Posterior vena cava (tissue), 2 donors: Measurements from ENCODE around the gene C1D. TPM values are rescaled to one million over a fixed set of nuclear protein-coding genes. Genes with fewer than 3 reads are reported as not detected.
"Not testable (repeated sequence)": the region's sequence is repeated elsewhere in the genome, so short reads cannot be mapped to it uniquely, and the experiment has no call there.

ENCODE experiments used
- DNase-seq: peaks from one replicate; pipeline ENCODE4 v3.0.0-alpha.2; 2020; ENCODE audit warnings: low spot score
- intact Hi-C, 2 donors: fragments of 100-400 bp; cut with DNase I; formaldehyde crosslinking; loops; one replicate each; pipeline versions ENCODE4 v1.14.1 to v1.14.2; 2022 to 2023
- total RNA-seq, 2 donors: library from RNA; stranded (reverse); fragmentation: NEBNext Ultra II Directional; extraction: Animal tissue kit (Norgen Biotek cat#: 25700); gene quantifications; one replicate each; pipeline ENCODE4 v1.2.1, GENCODE V29; 2021
- donor health status: DM: yes; HTN: yes; CAD: no.
- donor health status: DM: yes; HTN: yes; CAD: no.

C1D gene
- total RNA-seq, 2 donors from 2014 or later, result 18.9 to 21.8 TPM

DNA sequence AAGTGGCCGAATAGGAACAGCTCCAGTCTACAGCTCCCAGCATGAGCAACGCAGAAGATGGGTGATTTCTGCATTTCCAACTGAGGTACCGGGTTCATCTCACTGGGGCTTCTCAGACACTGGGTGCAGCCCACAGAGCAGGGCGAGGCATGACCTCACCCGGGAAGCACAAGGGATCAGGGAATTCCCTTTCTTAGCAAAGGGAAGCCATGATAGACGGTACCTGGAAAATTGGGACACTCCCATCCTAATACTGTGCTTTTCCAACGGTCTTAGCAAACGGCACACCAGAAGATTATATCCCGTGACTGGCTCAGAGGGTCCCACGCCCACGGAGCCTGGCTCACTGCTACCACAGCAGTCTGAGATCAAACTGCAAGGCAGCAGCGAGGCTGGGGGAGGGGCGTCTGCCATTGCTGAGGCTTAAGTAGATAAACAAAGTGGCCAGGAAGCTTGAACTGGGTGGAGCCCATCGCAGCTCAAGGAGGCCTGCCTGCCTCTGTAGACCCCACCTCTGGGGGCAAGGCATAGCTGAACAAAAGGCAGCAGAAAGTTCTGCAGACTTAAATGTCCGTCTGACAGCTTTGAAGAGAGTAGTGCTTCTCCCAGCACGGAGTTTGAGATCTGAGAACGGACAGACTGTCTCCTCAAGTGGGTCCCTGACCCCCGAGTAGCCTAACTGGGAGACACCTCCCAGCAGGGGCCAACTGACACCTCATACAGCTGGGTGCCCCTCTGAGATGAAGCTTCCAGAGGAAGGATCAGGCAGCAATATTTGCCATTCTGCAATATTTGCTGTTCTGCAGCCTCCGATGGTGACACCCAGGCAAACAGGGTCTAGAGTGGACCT, 1.2 kb upstream of the C1D start:
- DNase-seq, intact Hi-C loops: not testable (repeated sequence)

DNA sequence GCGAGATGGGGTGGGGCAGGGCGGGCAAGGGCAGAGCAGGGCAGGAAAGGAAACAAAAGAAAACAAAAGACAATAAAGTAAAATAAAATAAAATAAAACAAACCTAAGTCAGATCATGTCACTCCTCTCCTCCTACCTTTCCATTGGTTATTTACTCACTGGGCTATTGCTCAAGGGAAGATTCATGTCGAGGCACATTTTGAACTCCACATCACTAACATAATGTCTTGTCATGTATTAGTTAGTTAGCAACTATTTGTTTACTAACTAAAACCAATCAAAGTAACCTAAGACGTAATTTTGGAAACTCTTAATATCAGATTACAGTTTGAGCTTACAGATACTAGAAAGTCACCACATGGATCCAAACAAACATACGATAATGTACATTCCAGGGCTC, 2.2 kb downstream of the C1D start:
- no peak for DNase-seq
- intact Hi-C loops, result no loop called here

DNA sequence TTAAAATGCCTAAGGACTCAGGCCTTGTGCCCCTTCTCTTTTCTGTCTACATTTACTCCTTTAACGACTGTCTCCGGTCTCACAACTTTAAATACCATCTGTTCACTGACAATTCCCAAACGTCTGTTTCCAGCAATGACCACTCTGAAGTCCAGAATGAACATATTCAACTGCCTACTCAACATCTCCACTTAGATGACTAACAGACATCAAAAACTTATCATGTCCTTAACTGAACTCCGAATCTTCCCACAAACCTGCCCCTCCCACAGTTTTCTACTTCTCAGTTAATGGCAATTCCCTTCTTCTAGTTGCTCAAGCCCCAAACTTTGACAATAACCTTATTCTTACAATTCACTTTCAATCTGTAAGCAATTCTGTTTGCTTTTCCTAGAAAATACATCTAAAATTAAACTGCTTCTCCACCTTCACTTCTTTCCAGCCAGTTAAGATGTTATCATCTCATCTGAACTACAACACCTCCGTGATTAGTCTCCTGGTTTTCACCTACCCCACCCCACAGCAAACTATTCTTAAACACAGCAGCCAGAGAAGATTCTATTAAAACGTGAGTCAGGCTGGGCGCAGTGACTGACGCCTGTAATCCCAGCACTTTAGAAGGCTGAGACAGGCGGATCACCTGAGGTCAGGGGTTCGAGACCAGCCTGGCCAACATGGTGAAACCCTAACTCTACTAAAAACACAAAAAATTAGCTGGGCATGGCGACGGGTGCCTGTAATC, 2.8 kb downstream of the C1D start:
- intact Hi-C loops, result no loop called here
- no peak for DNase-seq

DNA sequence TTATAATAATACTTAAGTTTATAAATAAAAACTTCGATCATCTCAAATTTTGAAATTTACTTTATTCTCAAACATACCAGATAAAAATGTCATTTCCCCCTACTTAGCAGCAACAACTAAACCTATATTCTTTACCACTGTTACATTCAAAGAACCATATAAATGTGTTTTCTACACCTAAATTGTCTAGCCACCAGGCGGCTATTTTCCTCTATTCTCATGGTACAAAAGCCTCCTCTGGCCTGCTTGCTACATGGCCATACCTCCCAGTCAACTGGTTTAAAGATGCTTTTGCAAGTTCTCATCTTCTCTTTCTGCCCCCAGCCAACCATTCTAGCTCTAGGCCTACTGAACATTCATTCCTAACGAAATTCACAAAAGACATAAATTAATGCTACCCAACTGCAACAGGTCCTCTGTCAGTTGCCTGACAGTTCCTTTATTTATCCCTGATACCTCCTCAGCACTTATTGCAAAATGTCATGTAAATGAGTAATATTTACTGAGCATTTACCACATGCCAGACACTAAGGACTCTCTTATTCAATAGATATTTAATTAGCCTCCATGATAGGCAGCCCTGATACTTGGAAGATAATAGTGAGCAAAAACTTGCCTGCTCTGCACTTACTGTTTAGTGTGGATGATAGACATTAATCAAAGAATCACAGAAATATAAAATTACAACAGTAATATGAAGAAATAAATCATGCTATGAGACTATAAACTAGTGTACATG, 5.0 kb downstream of the C1D start:
- intact Hi-C loops, result no loop called here
- DNase-seq, result no peak

DNA sequence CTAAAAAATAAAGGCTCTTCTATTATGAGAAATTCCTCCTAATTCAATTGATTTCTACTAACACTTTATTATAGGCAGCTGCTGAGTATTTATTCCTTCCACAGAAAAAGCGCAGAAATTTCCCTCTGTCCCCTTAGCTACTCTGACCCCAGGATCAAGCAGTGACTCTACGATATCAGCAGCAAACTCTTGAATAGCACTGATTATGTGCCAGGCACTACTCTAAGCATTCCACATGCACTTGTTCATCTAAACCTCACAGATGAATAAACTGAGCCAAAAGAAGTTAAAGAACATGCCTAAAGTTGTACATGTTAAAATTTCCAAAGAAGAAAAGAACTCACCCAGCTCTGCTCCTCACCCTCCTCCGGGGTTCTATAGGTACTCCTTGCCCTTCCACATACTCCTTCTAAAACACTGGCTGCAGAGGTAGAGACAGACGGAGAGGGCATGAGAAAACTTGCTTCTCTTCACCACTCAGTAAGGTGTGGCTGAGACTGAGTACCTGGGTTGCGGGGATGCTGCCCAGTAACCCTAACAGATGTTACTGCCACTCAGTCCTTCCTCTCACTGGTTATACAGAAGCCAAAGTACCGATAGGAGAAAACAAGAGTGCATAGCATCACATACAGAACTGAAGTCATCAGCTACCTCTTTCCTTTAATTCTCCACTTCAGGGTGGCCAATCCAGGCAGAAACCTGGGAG, 9.9 kb downstream of the C1D start:
- intact Hi-C loops, result no loop called here
- DNase-seq, result no peak

DNA sequence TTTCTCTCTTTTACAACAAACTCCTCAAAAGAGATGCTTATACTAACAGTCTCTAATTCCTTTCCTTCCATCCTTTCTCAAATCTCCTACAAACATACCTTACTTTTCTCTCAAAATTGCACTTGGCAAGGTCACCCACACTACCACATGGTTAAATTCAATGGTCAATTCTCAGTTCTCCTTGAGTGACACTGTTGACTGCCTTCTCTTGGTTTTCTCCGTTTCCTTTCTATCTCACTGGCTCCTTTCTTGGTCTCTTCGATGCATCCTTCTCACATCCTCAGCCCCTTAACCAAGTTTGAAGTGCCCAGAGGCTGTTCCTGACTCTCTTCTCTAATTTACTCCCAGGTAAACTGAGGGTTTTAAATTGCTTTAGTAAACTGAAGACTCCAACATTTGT, 12.5 kb downstream of the C1D start:
- no peak for DNase-seq
- intact Hi-C loops, result no loop called here

DNA sequence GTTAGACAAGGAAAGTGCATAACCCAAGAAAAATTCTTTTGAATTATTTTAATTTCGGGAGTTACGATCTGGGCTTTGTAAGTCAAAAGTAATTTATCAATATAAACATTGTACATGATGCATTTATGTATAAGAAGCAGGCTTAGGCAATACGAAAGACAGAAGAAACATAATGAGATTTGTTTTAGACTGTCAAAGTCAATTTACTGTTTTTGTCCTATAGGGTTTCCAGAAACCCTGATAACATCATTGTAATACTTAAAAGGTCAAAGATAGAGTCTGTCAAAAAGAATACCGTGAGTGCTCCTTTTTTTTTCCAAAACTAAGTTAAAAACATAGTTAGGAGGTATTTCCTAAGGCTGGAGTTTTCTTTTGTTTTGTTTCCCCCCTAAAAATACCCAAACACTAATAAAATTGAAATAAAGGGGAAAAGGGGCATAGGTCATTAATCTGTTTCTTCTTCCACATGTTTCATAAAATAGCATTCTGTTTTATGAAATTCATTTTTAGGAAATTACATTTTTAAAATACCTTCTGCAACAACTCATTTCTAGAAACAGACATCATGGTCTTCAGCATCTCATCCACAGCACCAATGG, 16.1 kb downstream of the C1D start:
- intact Hi-C loops, result no loop called here
- DNase-seq, result no peak

DNA sequence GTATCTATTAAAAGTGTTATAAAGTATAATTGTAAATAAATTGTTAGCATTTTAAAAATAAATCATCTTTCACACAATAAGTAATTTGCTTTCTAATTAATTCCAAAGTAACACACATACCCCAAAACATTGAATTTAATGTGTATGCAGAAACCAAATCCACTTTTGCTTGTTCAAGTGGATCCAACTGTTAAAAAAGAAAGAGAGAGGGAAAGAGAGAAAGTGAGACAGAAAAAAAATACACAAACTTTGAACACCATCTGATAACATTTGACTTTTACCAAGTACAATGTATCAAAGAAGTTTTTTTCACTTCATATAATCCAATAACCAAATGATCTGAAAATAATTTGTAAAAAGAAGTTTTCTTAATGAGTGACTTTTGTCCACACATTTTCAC, 16.6 kb downstream of the C1D start:
- intact Hi-C loops, result no loop called here
- DNase-seq, result no peak

DNA sequence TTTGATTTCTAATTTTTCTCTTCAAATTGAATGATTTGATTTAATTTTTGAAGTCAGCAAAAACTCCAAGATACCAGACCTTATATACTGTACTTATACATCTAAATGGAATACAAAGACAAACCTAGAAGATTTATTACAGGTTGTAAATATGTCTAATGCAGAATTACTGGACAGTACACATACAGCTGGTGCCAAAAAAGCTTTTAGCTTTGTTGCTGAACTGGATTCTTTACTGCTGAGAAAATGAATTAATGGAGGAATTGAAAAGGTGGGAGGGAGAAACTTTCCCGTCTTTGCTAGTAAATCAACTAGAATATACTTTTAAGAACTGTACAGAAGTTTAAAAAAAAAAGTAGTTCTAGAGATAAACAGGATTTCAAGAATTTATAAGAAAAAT, 17.5 kb downstream of the C1D start:
- DNase-seq, result no peak
- intact Hi-C loops, result no loop called here

DNA sequence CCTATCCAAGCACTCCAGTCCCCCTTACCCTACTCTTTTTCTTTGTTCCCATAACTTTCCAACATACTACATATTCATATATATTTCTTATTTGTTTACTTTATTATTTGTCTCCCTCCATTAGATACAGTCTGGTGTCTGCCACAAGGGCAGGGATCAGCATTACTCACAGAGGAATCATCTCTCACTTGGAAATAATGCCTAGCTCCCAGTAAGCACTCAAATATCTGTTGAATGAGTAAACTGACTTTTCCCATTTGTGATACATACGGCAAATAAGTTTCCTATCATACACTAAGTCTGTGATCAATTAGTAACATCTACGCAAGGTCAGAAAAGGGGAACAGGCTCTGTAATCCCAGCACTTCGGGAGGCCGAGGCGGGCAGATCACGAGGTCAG, 18.7 kb downstream of the C1D start:
- DNase-seq, result no peak
- intact Hi-C loops, result no loop called here

DNA sequence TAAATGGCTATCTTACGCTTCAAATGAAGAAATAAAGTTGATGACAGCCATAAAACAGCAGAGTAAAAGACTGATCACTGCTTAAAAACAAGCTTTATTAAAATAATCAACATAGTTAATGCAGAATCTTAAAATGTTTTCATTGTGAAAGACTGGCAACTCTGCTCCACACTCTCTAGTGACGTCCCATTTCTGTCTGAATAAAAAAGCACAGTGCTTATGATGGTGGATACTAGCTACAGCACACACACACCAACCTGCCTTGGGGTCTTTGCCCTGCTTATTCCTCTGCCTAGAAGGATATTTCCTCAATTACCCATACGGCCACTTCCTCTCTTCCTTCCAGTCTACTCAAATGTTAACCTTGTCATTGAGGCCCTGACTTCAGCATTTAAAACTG, 19.1 kb downstream of the C1D start:
- intact Hi-C loops, result no loop called here
- DNase-seq, result no peak

DNA sequence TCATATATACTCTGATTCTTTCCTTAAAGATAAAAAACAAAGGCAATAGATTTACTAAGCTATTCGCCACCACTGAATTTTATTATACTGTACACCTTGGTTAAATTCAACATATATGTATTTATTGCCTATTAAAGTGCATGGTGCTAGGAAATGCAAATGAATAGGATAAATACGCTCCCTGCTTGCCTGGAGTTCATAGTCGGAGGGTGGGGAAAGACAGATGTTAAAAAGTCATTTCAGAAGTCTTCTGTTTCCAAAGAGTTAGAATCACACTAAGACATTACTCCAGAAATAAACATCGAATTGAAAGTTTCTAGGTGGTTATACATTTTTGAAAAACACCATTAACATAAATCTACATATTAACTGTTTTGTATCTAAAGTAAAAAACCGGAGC, 19.8 kb downstream of the C1D start:
- intact Hi-C loops, result no loop called here
- no peak for DNase-seq

DNA sequence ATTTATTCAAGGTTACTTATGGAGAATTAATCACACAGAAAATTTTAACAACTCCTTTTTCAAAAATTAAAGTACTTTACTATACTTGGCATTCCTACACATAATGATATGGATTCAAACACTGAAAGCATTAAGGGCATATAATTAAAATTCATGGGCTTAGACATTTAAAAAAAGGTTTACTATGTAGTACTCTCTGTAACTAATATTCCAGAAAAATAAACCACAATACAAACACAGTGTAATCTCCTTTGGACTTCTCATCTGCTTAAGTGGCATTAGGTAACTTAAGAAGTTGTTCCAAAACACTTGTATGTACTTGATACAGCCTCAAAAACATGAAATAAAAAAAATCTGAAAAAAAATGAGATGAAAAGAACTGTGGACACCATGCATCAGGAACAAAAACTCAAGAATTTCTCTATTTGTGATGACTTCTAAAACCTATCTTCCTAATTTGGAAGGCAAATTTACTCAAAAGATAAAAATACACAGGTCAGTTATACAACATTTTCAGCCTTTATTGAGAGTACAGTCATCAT, 21.0 kb downstream of the C1D start:
- no peak for DNase-seq
- intact Hi-C loops, result no loop called here

DNA sequence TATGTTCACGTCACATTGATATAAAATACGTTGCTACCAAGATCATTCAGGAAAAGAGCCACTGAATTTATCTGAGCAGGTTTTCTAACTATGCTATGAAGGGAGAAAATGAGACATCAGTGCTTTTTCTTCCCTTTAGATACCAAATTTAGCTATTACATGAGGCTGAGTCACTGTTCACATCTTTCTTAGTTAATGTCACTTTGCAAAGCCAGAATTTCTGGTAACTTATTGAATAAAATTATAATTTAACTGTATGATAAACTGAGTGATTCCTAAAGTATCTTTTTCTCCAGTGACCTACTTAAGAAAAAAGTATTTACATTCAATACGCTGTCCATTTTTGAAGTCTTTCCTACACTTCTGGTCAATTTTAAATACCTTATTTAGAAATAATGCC, 22.7 kb downstream of the C1D start:
- intact Hi-C loops, result no loop called here
- no peak for DNase-seq

DNA sequence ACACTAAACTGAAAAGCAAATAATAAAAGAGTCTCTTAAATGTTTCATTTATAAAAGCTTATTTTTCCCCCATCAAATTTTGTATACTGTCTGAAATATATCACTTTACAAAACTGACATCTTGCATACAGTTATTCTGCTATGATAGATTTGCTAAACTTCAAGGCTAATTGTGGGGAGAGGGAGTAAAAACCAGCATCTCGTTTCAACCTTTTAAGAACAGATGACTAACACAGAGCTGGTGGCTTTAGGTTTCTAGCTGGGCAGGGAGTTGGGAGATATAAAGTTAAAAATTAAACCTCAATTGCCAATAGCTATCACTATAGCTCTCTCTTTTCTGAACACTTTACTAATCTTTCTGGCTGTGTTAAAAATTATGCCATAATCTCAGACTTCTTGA, 23.5 kb downstream of the C1D start:
- DNase-seq, result no peak
- intact Hi-C loops, result loop anchor here in 1 of 2 donors (10.0 kb wide), 2 partner anchors 195 to 1615 kb away; no protein-coding TSS in a partner anchor

DNA sequence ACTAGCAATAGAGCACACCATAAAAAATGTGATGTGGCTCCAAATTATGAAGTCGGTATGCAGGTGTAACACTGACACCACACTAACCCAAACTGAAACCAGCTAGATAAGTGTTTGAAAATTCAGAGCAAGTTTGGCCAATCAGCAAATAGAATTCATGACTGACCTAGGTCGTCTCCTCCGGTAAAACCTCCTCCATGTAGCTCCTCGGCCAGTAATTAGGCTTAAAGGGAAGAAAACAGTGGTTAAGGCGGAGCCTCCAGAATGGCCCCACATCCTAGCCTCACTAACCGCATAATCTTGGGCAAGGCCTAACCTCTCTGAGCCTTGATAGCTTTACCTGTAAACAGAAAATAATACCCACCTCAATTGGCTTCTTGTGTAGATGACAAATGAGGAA, 30.1 kb downstream of the C1D start:
- intact Hi-C loops, result loop anchor here in 1 of 2 donors (10.0 kb wide), 2 partner anchors 188 to 1608 kb away; no protein-coding TSS in a partner anchor
- no peak for DNase-seq

DNA sequence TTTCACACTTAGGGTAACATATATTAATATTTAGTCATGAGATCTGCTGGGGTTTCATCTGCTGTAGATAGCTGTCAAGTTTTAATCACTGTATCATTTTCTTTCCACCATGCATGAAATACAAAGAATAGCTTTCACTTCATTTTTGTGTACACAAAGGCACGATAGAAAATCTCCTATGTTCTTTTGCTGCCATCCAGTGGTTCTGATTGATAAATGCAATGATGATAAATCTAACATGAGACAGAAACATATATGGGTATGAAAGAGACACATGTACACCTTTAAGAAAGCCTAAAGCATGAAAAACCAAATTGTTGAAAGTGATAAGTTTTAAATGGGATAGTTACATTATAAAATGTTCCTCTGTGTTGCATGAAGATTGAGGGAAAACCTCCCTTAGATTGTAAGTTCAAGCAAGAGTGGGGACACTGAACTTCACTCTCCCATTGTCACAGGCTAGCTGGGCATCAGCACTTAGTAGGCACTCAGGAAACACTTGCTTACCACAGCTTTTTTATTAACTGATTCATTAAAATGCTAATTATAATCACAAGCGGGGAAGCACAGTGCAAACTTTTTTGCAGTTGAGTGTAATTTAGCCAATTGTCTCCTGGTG, 31.2 kb downstream of the C1D start:
- intact Hi-C loops, result loop anchor here in 1 of 2 donors (10.0 kb wide), 2 partner anchors 187 to 1607 kb away; no protein-coding TSS in a partner anchor
- DNase-seq, result no peak

DNA sequence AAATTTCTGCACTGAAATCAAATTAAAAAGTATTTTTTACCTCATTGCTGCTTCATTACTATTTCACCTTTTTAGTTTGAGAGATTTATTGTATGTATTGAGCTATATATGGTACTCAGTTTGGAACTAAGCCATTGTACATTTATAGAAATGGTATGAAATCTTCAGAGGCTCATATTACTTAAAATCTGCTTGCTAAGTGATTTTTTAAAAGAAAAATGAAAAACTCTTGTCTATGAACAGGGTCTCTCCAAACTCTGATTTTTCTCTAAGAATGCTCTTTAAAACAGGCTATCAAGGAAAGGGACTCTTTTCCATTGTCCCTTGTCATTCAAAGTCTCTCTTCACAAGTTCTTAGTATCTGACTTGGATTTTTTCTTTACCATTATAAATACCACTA, 31.8 kb downstream of the C1D start:
- no peak for DNase-seq
- intact Hi-C loops, result loop anchor here in 1 of 2 donors (10.0 kb wide), 2 partner anchors 186 to 1606 kb away; no protein-coding TSS in a partner anchor
